SU-DHL-6 (cell line): ENCODE measurements around the gene ORM2.

Experiments used
- EZH2phosphoT487 ChIP-seq: fragments of 200-600 bp; sonication (generic), shearing (Covaris generic); conservative IDR thresholded peaks from 2 replicates; pipeline ENCODE4 v1.6.1; 2018; ENCODE audit warnings: mild to moderate bottlenecking, antibody characterized with exemption, low read length, moderate library complexity, mixed read lengths
- TF ChIP-seq, protein P1 (sequence below): fragments of 200-600 bp; sonication (generic); IDR thresholded peaks from one replicate; pipeline ENCODE4 v1.5.1; 2017; ENCODE audit warnings: antibody characterized with exemption, mild to moderate bottlenecking, low read length, moderate library complexity; ENCODE audit not compliant: insufficient read depth, poor library complexity, severe bottlenecking

GRCh38 chr9:114289571-114290481 is 39.8 kb upstream of the ORM2 start:
- TF ChIP-seq, protein P1, sequence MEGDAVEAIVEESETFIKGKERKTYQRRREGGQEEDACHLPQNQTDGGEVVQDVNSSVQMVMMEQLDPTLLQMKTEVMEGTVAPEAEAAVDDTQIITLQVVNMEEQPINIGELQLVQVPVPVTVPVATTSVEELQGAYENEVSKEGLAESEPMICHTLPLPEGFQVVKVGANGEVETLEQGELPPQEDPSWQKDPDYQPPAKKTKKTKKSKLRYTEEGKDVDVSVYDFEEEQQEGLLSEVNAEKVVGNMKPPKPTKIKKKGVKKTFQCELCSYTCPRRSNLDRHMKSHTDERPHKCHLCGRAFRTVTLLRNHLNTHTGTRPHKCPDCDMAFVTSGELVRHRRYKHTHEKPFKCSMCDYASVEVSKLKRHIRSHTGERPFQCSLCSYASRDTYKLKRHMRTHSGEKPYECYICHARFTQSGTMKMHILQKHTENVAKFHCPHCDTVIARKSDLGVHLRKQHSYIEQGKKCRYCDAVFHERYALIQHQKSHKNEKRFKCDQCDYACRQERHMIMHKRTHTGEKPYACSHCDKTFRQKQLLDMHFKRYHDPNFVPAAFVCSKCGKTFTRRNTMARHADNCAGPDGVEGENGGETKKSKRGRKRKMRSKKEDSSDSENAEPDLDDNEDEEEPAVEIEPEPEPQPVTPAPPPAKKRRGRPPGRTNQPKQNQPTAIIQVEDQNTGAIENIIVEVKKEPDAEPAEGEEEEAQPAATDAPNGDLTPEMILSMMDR, result no peak
- TF ChIP-seq EZH2phosphoT487, result no peak
